Activated B cell treated with CpG ODN at 0.5 μM for 24 hours (primary cell): Measurements from ENCODE around the gene GRIK4. TPM values are rescaled to one million over a fixed set of nuclear protein-coding genes. Genes with fewer than 3 reads are reported as not detected.

Experiments used
- ATAC-seq: fragments of 200-7000 bp; cut with Tn5 transposase; one replicate; pipeline ENCODE4 v1.10.0; 2021; ENCODE audit warnings: low read depth, mild to moderate bottlenecking, moderate library complexity
- CTCF ChIA-PET: fragments of 350-600 bp; sonication (Branson Sonifier 250); formaldehyde crosslinking; loops from one replicate; lab custom pipeline; 2021; ENCODE audit warnings: antibody characterized with exemption; lab: Charles Lee
- POLR2A ChIA-PET: fragments of 350-600 bp; sonication (Branson Sonifier 250); formaldehyde crosslinking; loops from one replicate; lab custom pipeline; 2021; ENCODE audit warnings: antibody characterized with exemption; lab: Charles Lee
- DNase-seq: peaks from one replicate; pipeline ENCODE4 v3.0.0; 2022
- H3K27ac Mint-ChIP-seq: one replicate; pipeline ENCODE4 v1.8.0; 2020; ENCODE audit warnings: mixed read lengths
- H3K27me3 Mint-ChIP-seq: one replicate; pipeline ENCODE4 v1.8.0; 2021; ENCODE audit warnings: mixed read lengths
- H3K36me3 Mint-ChIP-seq: one replicate; pipeline ENCODE4 v1.8.0; 2021; ENCODE audit warnings: low read depth, mixed read lengths
- H3K4me1 Mint-ChIP-seq: one replicate; pipeline ENCODE4 v1.8.0; 2021; ENCODE audit warnings: mixed read lengths
- H3K4me3 Mint-ChIP-seq: one replicate; pipeline ENCODE4 v1.8.0; 2020; ENCODE audit warnings: mild to moderate bottlenecking, mixed read lengths
- H3K9me3 Mint-ChIP-seq: one replicate; pipeline ENCODE4 v1.8.0; 2020; ENCODE audit warnings: mixed read lengths
- CTCF ChIP-seq: fragments of 200-600 bp; IDR thresholded peaks from one replicate; pipeline ENCODE4 v1.8.0; 2022; ENCODE audit warnings: antibody characterized with exemption, mild to moderate bottlenecking
- intact Hi-C: fragments of 100-400 bp; cut with micrococcal nuclease; formaldehyde crosslinking; loops from one replicate; pipeline ENCODE4 v1.15.1; 2024
- total RNA-seq: library from RNA; stranded (reverse); gene quantifications from 2 replicates; pipeline ENCODE4 v1.2.3, GENCODE V29; 2022

GRIK4 gene
- total RNA-seq, 1 donor from 2014 or later: not detected

GRCh38 chr11:120676991-120677390, 165.4 kb downstream of the GRIK4 start:
- no peaks in the 10 kb centered on the region for H3K9me3 Mint-ChIP-seq
- DNase-seq (no peak), ATAC-seq (no peak)
- no peaks in the 10 kb centered on the region for H3K36me3 Mint-ChIP-seq
- no peaks in the 10 kb centered on the region for H3K4me1 Mint-ChIP-seq
- TF ChIP-seq CTCF: no peak
- no peak overlapping the region for H3K27ac Mint-ChIP-seq
- intact Hi-C loops: no loop called here
- CTCF ChIA-PET: no interaction called here
- no peak overlapping the region for H3K4me3 Mint-ChIP-seq
- peaks cover 20% of the 10 kb centered on the region for H3K27me3 Mint-ChIP-seq
- POLR2A ChIA-PET: no interaction called here

- intact Hi-C loops: no loop called here
- no peaks in the 10 kb centered on the region for H3K4me1 Mint-ChIP-seq
- no peaks in the 10 kb centered on the region for H3K9me3 Mint-ChIP-seq
- H3K4me3 Mint-ChIP-seq: no peak overlapping the region
- no peak for DNase-seq
- H3K27me3 Mint-ChIP-seq: peaks cover 16% of the 10 kb centered on the region
- no peak overlapping the region for H3K27ac Mint-ChIP-seq
- POLR2A ChIA-PET: no interaction called here
- no peak for ATAC-seq
- TF ChIP-seq CTCF: no peak
- CTCF ChIA-PET: no interaction called here
- H3K36me3 Mint-ChIP-seq: no peaks in the 10 kb centered on the region
These were observed 168.8 kb downstream of the GRIK4 start for GRCh38 chr11:120680322-120680721.

- TF ChIP-seq CTCF: no peak
- H3K27ac Mint-ChIP-seq: no peak overlapping the region
- no peak for ATAC-seq
- H3K4me3 Mint-ChIP-seq: no peak overlapping the region
- ChIA-PET CTCF (no interaction called here), POLR2A (interaction anchor here (0.7 kb wide), 1 partner anchor 238 kb away, joined by 3 read pairs; no protein-coding TSS in a partner anchor)
- no peaks in the 10 kb centered on the region for H3K36me3 Mint-ChIP-seq
- intact Hi-C loops: no loop called here
- peaks cover 14% of the 10 kb centered on the region for H3K27me3 Mint-ChIP-seq
- H3K4me1 Mint-ChIP-seq: no peaks in the 10 kb centered on the region
- DNase-seq: no peak
- H3K9me3 Mint-ChIP-seq: no peaks in the 10 kb centered on the region
These were observed 170.1 kb downstream of the GRIK4 start for GRCh38 chr11:120681434-120682331.

- Mint-ChIP-seq H3K9me3 (no peaks in the 10 kb centered on the region), H3K36me3 (no peaks in the 10 kb centered on the region), H3K27ac (no peak overlapping the region), H3K4me1 (no peaks in the 10 kb centered on the region), H3K4me3 (no peak overlapping the region), H3K27me3 (peaks cover 11% of the 10 kb centered on the region)
- DNase-seq (no peak), ATAC-seq (no peak)
- no peak for TF ChIP-seq CTCF
- ChIA-PET POLR2A (interaction anchor here (0.7 kb wide), 1 partner anchor 238 kb away, joined by 3 read pairs; no protein-coding TSS in a partner anchor), CTCF (no interaction called here)
- intact Hi-C loops: no loop called here
These were observed 170.7 kb downstream of the GRIK4 start for GRCh38 chr11:120682332-120682649.

GRCh38 chr11:120682866-120683265, 171.3 kb downstream of the GRIK4 start:
- no peak for DNase-seq
- TF ChIP-seq CTCF: no peak
- Mint-ChIP-seq H3K9me3 (no peaks in the 10 kb centered on the region), H3K27ac (no peak overlapping the region), H3K4me1 (no peaks in the 10 kb centered on the region), H3K4me3 (no peak overlapping the region), H3K36me3 (no peaks in the 10 kb centered on the region), H3K27me3 (peaks cover 9% of the 10 kb centered on the region)
- POLR2A ChIA-PET: no interaction called here
- CTCF ChIA-PET: no interaction called here
- intact Hi-C loops: no loop called here
- no peak for ATAC-seq
